ENCODE measurements around the gene DYRK4. TPM values are rescaled to one million over a fixed set of nuclear protein-coding genes. Genes with fewer than 3 reads are reported as not detected.

Gene DYRK4
- total RNA-seq, 1 experiment from 2014 or later, result 8.8 TPM

DNA sequence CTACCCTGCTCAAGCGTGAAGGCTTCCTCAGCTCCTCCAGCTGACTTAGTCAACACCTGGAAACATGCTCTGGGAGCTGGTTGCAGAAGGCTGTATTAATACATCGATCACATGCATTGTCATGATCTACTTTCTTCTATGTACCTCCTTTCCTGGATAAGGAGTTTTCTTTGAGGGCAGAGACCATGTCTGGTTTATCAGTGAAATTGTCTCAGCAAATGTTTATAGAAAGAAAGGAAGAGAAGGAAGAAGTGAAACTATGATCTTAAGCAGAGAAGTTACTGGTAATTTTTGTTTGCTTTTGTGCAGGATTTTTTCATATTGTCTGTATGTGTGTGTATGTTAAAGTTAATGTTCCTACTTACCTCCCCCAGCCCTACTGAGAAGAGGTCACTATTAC is 4.5 kb downstream of the DYRK4 start:
- Mint-ChIP-seq H3K4me1 (peaks cover 9% of the 10 kb centered on the region), H3K9me3 (no peaks in the 10 kb centered on the region), H3K36me3 (no peaks in the 10 kb centered on the region), H3K27ac (no peak overlapping the region), H3K27me3 (ENCODE audit: low read depth) (peaks cover 31% of the 10 kb centered on the region), H3K4me3 (no peak overlapping the region)
- DNase-seq (ENCODE audit: low spot score), result no peak
- POLR2A ChIA-PET, result no interaction called here
- no peak for ATAC-seq
- CTCF ChIA-PET, result no interaction called here
- no peak for TF ChIP-seq ATF1 (CRISPR knock-in tag; IDR thresholded peaks at IDR 0.05)

DNA sequence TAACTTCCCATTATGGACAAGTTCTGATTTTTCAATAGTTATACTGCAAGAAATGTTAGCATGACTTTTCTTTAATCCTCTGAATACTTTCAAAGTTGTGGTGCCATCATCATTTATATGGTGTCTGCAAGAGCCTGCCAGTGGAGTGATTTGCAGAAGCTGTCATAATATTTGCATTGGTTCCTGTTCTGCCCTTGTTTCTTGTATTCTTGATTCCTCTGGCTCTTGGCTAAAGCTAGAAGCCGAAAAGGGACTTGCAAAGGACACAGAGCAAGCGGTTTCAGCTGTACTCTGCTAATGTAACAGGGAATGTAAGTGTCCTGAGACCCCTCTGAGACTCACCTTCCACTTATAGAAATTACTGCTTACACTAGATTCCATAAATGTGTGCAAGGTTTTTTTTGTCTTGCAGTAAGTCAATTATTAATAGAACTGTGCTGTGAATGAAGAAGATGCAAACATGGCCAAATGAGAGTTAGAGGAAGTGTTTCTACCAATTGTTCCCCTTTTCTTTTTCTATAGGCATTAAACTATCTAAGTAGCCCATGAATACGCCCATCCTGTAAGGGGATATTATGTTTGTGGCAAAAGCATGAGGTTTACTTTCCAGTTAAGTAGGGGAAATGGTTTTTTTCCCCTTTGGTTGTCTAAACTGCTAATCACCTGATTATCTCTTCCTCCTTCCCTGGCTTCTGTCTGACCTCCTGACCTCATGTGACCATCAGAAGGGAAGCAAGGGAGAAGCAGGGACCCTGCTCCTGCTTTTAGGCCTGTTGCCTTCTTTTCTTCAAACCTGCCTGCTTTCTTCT is 5.3 kb downstream of the DYRK4 start:
- Mint-ChIP-seq H3K36me3 (no peaks in the 10 kb centered on the region), H3K4me1 (peaks cover 4% of the 10 kb centered on the region), H3K27me3 (ENCODE audit: low read depth) (peaks cover 23% of the 10 kb centered on the region), H3K9me3 (no peaks in the 10 kb centered on the region), H3K27ac (no peak overlapping the region), H3K4me3 (no peak overlapping the region)
- ChIA-PET CTCF (no interaction called here), POLR2A (interaction anchor here (0.7 kb wide), 1 partner anchor 36 kb away, joined by 3 read pairs; no protein-coding TSS in a partner anchor)
- no peak for ATAC-seq
- TF ChIP-seq ZNF423 (CRISPR knock-in tag; IDR thresholded peaks at IDR 0.05), result no peak
- TF ChIP-seq ZNF317 (CRISPR knock-in tag; IDR thresholded peaks at IDR 0.05; ENCODE audit: borderline replicate concordance, low read depth), result no peak
- no peak for TF ChIP-seq NR1H2 (CRISPR knock-in tag; IDR thresholded peaks at IDR 0.05)
- TF ChIP-seq, protein P1, sequence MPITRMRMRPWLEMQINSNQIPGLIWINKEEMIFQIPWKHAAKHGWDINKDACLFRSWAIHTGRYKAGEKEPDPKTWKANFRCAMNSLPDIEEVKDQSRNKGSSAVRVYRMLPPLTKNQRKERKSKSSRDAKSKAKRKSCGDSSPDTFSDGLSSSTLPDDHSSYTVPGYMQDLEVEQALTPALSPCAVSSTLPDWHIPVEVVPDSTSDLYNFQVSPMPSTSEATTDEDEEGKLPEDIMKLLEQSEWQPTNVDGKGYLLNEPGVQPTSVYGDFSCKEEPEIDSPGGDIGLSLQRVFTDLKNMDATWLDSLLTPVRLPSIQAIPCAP (CRISPR knock-in tag; IDR thresholded peaks at IDR 0.05), result no peak
- TF ChIP-seq, protein P2, sequence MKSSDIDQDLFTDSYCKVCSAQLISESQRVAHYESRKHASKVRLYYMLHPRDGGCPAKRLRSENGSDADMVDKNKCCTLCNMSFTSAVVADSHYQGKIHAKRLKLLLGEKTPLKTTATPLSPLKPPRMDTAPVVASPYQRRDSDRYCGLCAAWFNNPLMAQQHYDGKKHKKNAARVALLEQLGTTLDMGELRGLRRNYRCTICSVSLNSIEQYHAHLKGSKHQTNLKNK (CRISPR knock-in tag; IDR thresholded peaks at IDR 0.05), result no peak
- DNase-seq (ENCODE audit: low spot score), result no peak

DNA sequence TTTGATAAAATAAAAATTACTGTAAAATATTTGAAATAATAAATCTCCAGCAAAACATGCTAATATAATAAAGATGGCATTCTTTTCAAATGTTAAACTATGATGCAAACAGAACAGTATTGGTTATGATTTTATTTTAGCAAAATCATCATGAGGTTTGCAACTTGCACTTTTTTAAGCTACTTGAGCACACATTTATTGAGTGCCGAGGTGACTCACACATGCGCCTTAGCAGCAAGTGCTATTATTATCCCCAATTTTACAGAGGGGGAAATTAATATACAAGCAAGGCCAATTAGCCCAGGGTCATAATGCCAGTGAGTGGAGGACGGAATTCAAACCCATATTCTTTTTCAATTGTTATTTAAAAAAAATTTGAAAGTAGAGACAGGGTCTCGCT is 7.3 kb downstream of the DYRK4 start:
- ChIA-PET POLR2A (no interaction called here), CTCF (no interaction called here)
- H3K4me3 Mint-ChIP-seq, result no peak overlapping the region
- DNase-seq (ENCODE audit: low spot score) (no peak), ATAC-seq (no peak)
- no peak overlapping the region for H3K27ac Mint-ChIP-seq
- TF ChIP-seq, protein P3, sequence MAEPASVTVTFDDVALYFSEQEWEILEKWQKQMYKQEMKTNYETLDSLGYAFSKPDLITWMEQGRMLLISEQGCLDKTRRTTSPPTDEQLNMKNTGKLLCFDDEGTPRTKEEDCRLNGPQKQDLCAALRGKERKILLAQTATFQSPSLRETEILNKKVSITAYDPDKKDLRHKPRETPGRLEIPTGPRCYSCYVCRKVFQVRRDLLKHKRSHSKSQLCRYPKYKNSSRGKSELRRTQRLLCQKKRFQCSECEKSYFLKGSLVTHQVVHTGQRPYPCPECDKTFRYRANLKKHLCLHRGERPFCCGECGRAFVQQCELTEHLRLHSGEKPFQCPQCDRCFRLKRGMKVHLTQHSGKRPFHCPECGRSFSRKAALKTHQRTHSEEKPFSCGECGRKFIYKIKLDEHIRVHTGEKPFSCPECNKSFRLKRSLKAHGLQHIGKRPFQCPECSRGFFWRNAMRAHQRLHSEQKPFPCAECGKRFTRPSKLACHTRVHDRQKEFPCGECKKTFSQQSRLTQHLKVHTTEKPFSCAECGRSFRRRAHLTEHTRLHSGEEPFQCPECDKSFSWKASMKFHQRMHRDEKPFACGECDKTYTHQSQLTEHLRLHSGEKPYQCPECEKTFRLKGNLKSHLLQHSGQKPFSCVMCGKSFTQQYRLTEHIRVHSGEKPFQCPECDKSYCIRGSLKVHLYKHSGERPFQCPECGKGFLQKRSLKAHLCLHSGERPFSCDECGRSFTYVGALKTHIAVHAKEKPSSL (CRISPR knock-in tag; conservative IDR thresholded peaks at IDR 0.05), result no peak
- TF ChIP-seq GRHL2 (CRISPR knock-in tag; IDR thresholded peaks at IDR 0.05; ENCODE audit: insufficient replicate concordance, severe bottlenecking) (no peak), CBFB (CRISPR knock-in tag; IDR thresholded peaks at IDR 0.05; ENCODE audit: low read depth) (no peak)
- TF ChIP-seq, protein P4, sequence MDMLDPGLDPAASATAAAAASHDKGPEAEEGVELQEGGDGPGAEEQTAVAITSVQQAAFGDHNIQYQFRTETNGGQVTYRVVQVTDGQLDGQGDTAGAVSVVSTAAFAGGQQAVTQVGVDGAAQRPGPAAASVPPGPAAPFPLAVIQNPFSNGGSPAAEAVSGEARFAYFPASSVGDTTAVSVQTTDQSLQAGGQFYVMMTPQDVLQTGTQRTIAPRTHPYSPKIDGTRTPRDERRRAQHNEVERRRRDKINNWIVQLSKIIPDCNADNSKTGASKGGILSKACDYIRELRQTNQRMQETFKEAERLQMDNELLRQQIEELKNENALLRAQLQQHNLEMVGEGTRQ (CRISPR knock-in tag; IDR thresholded peaks at IDR 0.05), result no peak
- TF ChIP-seq, protein P2 (CRISPR knock-in tag; IDR thresholded peaks at IDR 0.05), result no peak
- no peaks in the 10 kb centered on the region for H3K36me3 Mint-ChIP-seq
- H3K4me1 Mint-ChIP-seq, result no peaks in the 10 kb centered on the region
- peaks cover 6% of the 10 kb centered on the region for H3K27me3 Mint-ChIP-seq (ENCODE audit: low read depth)
- H3K9me3 Mint-ChIP-seq, result no peaks in the 10 kb centered on the region

DNA sequence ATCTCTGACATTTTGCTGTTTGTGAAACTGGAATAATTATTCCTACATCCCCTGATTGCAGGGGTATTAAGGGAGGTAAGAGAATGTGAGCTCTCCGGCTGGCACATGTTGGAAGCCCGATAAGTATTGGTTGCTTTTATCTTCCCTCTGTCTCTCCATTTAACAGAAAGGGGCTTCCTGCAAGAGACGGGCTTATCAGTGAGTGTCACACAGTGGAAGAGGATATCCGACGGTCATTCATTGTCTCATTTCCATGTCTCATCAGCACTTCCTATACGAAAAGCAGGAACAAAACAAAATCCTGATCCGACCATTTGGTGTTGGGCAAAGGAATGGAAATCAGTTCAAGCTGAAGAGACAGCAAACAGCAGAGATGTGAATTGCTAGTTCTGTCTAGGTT is 10.7 kb downstream of the DYRK4 start:
- Mint-ChIP-seq H3K27ac (no peak overlapping the region), H3K36me3 (no peaks in the 10 kb centered on the region), H3K9me3 (no peaks in the 10 kb centered on the region), H3K4me3 (no peak overlapping the region), H3K27me3 (ENCODE audit: low read depth) (peaks cover 2% of the 10 kb centered on the region; the same call in 1 of the 2 replicates), H3K4me1 (no peaks in the 10 kb centered on the region)
- CTCF ChIA-PET, result no interaction called here
- POLR2A ChIA-PET, result no interaction called here
- ATAC-seq (no peak), DNase-seq (ENCODE audit: low spot score) (no peak)
- TF ChIP-seq ZNF671 (CRISPR knock-in tag; IDR thresholded peaks at IDR 0.05), result no peak
- TF ChIP-seq, protein P3 (CRISPR knock-in tag; conservative IDR thresholded peaks at IDR 0.05), result no peak
- no peak for TF ChIP-seq RORB (CRISPR knock-in tag; IDR thresholded peaks at IDR 0.05)
- TF ChIP-seq NFATC4 (CRISPR knock-in tag; IDR thresholded peaks at IDR 0.05), result no peak
- TF ChIP-seq, protein P5, sequence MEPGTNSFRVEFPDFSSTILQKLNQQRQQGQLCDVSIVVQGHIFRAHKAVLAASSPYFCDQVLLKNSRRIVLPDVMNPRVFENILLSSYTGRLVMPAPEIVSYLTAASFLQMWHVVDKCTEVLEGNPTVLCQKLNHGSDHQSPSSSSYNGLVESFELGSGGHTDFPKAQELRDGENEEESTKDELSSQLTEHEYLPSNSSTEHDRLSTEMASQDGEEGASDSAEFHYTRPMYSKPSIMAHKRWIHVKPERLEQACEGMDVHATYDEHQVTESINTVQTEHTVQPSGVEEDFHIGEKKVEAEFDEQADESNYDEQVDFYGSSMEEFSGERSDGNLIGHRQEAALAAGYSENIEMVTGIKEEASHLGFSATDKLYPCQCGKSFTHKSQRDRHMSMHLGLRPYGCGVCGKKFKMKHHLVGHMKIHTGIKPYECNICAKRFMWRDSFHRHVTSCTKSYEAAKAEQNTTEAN (CRISPR knock-in tag; IDR thresholded peaks at IDR 0.05), result no peak
- no peak for TF ChIP-seq ZNF416 (CRISPR knock-in tag; IDR thresholded peaks at IDR 0.05)
- TF ChIP-seq, protein P6, sequence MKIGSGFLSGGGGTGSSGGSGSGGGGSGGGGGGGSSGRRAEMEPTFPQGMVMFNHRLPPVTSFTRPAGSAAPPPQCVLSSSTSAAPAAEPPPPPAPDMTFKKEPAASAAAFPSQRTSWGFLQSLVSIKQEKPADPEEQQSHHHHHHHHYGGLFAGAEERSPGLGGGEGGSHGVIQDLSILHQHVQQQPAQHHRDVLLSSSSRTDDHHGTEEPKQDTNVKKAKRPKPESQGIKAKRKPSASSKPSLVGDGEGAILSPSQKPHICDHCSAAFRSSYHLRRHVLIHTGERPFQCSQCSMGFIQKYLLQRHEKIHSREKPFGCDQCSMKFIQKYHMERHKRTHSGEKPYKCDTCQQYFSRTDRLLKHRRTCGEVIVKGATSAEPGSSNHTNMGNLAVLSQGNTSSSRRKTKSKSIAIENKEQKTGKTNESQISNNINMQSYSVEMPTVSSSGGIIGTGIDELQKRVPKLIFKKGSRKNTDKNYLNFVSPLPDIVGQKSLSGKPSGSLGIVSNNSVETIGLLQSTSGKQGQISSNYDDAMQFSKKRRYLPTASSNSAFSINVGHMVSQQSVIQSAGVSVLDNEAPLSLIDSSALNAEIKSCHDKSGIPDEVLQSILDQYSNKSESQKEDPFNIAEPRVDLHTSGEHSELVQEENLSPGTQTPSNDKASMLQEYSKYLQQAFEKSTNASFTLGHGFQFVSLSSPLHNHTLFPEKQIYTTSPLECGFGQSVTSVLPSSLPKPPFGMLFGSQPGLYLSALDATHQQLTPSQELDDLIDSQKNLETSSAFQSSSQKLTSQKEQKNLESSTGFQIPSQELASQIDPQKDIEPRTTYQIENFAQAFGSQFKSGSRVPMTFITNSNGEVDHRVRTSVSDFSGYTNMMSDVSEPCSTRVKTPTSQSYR (CRISPR knock-in tag; IDR thresholded peaks at IDR 0.05), result no peak
- TF ChIP-seq HMGA2 (CRISPR knock-in tag; IDR thresholded peaks at IDR 0.05), result no peak
